HG02571 (cell line): ENCODE data around the gene DNAH1.

Experiments
- ATAC-seq: cut with Tn5 transposase; IDR thresholded peaks from one replicate; pipeline ENCODE4 v1.9.1; 2021; ENCODE audit warnings: mild to moderate bottlenecking, moderate library complexity; ENCODE audit not compliant: unreplicated experiment

The DNAH1 gene

DNA sequence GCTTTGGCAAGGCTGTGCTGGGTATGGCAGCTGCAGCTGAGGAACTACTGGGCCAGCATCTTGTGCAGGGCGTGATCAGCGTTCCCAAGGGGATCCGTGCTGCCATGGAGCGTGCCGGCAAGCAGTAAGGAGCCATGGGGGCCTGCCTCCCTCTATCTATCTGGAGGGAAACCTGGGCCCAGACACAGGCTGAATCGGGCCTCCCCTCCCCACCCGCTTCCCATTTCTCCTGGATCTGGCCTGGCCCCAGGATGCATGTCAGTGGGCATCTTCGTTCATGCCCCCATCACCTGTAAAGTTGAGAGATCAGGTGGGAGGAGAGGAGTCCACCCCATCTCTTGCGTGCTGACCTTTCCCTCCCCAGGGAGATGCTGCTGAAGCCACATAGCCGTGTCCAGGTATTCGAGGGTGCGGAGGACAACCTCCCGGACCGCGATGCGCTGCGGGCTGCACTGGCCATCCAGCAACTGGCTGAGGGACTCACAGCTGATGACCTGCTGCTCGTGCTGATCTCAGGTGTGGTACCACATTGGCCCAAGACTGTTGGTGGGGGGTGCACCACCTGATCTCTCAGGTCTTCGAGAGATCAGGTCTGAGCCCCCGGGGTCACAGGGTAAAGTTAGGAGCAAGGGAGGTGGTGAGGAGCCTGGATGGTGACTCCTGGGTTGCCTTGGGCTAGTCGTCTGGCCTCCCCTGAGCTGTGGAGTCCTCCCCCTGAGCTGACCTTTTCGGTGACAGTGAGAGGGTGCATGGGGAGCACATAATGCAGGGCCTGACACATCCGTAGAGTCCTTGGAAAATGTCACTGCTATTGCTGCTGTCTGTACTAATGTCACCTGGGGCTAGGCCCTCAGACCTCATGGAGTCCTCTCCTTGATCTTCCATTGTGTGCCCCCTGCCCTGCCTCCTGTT is 25.3 kb upstream of the DNAH1 start:
- no peak for ATAC-seq

DNA sequence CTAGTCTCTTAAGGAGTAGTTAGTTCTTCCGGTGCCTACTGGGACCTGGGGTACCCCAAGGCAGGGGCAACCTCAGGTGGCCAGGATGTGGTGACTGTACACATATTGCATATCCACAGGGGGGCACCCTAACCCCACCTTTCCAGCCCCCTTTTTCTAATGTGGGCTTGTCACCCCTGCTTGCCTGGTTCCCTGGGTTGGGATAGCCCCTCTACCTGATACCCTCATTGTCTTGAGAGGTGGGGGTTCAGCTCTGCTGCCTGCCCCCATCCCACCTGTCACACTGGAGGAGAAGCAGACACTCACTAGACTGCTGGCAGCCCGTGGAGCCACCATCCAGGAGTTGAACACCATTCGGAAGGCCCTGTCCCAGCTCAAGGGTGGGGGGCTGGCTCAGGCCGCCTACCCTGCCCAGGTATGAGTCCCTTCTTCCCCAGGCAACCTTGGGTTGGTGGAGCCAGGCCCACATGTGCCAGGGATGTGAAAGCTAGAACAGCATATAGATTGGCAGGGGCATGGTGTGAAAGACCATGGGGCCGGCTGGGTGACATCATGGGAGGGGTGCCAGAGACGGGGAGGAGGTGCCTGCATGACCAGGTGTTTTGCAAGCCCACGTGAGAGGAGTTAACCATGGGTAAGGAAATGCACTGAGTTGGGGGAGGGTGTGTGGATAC is 24.5 kb upstream of the DNAH1 start:
- no peak for ATAC-seq

DNA sequence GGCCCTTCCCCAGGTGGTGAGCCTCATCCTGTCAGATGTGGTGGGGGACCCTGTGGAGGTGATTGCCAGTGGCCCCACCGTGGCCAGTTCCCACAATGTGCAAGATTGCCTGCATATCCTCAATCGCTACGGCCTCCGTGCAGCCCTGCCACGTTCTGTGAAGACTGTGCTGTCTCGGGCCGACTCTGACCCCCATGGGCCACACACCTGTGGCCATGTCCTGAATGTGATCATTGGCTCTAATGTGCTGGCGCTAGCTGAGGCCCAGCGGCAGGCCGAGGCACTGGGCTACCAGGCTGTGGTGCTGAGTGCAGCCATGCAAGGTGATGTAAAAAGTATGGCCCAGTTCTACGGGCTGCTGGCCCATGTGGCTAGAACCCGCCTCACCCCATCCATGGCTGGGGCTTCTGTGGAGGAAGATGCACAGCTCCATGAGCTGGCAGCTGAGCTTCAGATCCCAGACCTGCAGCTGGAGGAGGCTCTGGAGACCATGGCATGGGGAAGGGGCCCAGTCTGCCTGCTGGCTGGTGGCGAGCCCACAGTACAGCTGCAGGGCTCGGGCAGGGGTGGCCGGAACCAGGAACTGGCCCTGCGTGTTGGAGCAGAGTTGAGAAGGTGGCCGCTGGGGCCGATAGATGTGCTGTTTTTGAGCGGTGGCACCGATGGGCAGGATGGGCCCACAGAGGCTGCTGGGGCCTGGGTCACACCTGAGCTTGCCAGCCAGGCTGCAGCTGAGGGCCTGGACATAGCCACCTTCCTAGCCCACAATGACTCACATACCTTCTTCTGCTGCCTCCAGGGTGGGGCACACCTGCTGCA is 23.7 kb upstream of the DNAH1 start:
- no peak for ATAC-seq

DNA sequence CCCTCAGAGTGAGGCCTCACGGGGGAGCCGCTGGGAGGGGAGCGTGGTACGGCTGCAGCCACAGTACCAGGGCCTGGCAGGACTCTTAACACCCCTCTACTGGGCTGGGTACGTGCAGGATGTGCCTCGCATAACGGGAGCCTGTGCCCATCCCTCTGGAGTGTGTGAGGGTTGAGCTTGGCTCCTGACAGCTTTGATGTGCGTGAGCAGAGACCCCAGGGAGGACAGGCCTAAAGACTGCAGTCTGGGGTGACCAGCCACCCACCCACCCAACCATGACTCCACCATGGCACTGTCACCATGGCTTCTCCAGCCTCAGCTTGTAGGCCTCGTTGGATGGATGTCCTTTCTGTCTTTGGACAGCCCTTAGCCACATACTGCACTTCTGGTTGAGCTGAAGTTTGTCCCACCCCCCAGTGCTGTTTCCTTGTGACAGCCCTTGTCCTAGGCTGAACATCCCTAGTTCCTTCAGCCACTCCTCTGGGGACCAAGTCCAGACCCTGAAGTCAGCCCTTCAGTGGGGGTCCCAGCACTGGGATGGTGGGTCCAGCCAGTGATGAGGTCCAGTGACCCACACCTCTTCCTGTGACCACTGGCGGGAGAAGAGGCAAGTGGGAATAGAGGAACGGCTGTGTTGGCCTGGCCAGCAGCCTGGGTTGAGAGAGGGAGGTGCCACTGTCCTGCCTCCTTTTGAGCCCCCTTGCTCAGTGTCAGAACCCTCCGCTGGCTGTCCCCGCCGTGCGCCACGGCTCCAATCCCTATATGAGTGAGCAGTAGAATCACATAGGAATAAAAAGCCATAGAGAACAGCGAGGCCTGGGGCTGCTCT is 22.4 kb upstream of the DNAH1 start:
- ATAC-seq, result no peak

DNA sequence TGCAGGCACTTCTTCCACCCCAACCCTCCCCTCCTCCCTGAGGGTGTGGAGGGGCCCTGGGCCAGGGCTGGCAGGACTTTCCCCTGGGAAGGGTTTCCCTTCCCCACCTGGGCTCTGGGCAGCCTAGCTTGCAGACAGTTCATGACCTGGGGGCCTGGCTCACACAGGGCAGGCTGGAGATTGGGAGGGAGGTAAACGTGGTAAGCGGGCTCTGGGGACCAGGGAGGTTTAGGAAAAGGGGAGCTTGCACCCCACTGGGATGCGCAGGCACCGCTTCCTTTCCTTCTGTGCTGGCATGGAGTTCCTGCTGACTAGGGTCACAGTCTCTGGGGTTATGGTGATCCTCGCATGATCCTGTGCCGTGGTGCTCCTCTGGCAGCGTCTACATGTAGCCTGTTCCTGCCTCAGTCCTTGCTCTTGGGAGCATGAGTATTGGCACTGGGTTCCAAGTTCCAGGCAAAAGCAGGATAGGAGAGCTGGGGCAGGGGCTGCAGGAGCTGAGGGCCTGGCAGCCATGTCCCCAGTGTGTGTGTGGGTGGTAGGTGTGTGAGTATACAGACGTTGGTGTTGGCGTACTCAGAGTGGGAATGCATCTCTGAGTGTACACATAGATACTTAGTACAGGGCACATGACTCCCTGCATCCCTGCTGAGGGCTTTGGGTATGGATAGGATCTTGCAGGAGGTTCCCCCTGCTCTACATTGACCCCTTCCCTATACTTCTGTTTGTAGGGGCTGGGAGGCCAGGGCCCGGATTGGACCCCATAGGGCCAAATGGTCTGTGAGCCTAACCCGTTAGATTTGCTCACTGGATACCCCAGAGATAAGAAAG is 21.6 kb upstream of the DNAH1 start:
- no peak for ATAC-seq

DNA sequence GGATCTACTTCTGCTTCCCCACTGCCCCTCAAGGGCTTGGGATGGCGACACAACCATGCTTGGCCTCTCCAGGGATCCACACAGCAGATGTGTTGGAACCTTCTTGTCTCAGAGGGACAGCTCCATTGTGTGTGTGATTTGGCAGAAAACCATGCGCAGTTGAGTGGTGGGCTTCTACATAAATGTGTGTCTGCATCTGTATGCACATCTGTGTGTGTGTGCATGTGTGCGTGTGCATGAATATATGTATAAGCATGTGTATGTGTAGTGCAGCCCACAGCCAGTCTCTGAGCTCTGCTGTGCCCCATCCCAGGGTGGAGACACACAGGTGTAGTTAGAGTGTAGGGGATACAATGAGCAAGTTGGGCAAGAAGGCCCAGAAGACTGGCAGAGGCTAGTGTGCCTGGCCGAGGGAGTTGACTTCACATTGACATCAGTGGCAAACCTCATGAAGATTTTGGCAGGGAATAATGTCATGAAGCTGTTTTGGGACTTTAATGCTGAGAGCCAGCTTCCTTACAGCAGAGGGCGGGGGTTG is 20.4 kb upstream of the DNAH1 start:
- no peak for ATAC-seq

DNA sequence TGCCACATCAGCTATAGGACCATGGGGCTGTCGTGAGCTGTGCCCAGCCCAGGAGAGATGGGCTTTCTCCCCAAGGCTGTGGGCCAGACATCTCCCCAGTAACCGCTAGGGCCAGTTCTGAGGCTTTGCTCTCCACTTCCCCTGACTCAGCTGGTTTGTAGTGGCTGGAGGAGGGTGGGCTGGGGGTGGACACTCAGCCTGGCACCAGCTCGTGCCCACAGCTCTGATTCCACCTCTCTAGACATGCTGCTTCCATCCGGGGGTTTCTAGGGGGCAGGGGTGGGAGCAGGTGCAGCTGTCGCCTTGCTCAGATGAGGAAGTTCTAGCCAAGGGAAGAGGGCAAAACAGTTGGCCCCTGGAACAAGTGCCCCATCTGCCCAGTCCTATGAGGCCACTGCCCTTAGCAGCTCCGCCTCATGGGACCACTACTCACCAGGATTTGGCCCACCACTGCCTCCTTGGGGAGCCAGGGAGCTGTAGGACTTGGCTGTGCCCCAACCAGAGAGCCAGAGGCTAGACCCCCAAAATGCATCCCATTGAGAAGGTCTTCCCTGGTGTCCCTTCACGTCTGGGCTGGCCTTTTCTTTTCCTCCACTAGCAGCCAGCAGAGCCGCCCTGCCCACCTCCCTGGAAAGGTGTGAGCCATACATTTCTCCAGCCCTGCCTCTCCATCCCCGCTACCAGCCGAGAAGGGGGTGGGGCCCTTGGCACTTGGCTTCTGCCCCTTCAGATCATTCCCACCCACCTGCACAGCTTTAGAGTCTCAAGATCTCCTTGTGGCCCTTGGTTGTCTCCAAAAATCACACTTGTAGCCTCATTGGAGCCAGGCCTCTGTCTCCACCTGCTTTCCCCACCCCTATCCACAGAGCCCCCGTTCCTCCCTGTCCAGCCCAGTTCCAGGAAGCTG is 18.6 kb upstream of the DNAH1 start:
- no peak for ATAC-seq

DNA sequence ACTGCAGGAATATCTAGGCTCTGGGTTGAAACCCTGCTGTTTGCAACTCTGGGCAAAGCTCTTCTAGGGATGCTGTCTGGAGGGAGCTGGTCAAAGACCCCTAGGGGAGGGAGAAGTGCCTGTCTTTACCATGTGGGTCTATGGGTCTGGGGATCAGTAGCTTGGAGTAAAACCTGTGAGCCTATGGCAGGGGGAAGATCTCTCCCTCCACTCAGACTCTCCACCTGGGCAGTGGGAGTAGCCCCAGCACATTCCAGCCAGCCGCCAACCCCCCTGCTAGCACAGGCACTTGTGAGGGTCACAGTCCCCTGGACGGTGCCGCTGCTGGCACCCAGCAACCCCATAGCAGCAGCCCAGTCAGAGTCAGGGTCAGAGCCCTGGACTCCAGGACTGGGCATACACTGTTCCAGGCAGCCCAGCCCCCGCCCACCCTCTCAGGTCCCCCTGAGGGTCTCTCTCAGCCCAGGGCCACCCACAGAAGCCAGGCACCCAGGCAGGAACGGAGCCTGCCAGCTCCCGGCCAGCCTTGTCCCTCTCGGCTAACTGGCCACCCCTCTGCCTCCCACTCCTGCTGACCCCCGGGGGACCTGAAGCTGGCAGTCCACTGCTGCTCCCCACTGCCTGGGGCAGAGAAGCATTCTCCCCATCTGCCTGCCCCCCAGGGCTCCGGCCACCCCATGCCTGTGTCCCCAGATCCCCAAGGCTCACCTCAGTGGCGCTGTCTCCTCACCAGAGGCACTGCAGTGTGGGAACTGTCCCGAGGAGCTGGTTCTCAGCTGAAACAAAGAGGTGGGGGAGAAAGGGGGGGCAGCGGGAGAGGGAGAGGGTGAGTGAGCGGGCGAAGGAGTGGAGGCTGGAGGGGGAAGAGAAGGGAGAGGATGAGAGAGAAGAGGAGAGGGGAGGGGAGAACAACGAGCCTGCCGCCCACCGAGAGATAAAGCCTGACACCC is 17.7 kb upstream of the DNAH1 start:
- ATAC-seq, result no peak

DNA sequence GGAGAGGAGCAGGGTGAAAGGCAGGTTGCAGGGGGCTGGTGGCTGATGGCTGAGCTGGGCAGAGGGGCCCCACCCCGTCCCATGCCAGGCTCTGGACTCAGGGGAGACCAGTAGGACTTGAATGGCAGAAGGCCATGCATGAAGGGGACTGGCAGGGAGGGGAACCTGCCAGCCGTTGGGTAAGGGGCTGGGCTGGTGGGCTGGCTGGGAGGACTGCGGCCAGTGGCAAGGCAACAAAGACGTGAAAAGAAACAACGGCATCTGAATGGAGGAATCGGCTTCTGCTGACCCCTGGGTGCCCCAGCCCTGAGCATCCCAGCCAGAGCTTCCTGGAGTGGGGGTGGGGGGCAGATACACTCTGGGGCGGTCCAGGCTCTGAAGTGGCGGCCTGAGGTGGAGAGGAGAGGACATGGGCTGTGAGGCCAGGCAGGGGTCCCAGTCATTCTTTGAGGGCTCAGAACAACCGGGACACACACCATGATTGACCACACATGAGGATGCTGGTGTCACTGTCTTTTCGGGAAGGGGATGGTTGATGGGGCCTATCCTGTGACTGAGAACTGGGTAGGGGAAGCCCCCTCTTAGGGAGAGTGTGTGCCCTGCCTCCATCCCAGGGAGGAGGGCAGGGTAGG is 16.8 kb upstream of the DNAH1 start:
- no peak for ATAC-seq

DNA sequence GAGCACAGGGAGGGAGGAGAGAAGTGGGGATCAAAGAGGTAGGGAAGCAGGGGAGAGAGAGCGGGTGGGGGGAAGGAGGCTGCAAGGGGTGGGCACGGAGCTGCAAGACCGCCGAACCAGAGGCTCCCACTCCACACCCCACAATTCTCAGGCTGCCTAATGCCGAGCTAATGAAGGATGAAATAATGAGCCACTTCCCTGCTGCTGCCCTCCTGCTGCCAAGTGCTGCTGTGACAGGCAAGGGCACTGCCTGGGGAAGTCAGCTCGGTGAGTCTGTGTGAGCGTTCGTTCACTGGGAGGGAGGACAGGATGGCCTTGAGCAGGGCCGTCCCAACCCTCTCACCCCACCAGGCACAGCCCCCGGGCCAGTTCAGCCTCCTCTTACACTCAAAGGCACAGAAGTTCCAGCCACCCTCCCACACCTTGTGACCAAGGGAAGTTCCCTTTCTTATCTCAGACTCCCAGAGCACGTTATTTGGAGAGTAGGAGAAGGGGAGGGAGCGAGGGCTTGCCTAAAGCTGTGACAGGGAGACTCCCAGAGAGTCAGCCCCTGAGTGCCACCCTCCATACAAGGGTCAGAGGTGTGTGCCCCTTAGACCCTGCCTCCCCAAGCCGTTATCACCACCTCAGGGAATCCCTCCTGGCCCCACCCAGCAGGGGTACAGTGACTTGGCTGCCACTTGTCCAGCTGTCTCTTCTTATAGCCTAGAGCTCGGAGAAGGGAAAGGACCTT is 16.1 kb upstream of the DNAH1 start:
- ATAC-seq, result no peak

DNA sequence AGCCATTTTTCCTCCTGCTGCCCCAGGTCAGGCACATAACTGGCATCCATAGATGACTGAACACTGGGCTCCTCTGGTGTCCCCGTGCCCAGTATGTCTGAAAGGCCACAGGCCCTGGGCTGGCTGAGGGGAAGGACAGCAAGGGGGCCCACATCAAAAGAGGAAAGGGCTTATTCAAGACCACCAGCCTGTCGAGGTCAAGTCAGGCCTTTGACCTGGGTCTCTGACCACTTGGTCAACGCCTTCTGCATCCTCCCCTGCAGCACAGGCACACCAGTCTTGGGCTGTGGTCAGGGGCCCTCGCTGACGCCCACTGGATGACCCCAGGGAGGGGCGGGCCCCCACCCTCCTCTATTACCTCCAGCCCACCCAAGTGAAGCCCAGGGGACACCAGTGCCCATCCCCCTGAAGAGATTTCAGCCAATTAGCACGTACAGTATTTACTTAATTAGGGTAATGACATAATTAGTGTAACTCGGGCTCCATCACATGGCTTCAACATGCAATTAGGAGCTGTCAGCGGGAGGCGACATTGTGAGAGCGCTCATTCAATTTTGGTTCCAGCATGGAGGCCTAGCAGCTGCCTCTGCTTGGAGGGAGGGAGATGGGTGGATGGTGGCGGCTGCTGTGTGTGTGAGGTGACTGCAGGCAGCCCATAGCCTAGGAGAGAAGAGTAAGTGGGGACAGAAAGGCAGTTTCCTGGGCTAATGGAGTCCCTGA is 13.5 kb upstream of the DNAH1 start:
- ATAC-seq, result no peak

DNA sequence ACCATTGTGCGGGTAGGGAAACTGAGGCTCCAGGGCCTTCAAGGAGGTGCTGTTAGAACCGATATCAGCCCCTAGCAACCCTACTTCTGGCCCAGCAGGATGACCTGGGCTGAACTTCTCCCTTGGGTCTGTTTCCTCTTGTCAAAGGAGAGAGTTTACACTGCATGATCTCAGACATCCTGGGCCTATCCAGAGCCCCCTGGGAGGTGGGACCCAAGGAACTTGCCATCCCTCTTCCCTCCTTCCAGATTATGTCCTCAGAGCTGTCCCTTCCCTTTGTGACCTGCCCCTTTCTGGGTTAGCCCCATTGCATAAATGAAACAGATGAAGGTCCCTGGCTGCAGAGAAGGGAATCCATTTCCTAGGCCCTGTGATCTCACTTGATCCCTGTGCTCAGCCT is 12.3 kb upstream of the DNAH1 start:
- ATAC-seq, result no peak

DNA sequence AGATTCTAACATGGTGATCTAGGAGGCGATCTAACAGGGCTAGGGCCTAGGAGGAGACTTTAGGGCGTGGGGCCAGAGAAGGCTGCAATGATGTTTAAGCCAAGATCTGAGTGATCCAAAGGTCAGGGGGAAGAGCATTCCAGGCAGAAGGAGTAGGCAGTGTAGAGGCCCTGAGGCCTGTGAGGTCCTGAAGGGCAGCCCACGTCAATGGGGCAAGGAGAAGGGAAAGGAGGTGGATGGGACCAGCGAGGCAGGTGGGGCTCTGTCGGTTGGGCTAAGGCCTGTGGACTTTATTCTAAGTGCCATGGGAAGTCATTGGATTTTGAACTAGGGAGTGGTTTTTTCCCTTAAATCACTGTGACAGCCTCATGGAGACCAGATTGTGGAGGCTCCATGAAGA is 10.2 kb upstream of the DNAH1 start:
- ATAC-seq, result no peak

DNA sequence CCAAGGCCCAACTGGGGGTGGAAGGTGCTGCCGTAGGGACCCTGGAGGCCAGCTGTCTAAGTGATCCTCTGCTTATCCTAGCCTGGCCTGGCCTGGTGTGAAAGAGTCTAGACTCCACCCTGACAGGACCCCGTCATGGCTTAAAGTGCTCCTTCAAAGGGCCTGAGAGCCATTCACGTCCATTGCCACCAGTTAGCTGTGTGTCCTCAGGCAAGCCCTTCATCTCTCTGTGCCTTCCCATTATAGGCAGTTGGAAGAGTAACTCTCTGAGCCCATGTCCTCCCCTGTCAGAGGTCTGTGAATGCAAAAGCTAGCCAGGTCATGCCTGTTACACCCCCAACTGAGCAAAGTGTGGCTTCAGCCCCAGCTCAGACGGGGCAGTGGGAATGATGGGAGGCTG is 9.1 kb upstream of the DNAH1 start:
- ATAC-seq, result no peak

DNA sequence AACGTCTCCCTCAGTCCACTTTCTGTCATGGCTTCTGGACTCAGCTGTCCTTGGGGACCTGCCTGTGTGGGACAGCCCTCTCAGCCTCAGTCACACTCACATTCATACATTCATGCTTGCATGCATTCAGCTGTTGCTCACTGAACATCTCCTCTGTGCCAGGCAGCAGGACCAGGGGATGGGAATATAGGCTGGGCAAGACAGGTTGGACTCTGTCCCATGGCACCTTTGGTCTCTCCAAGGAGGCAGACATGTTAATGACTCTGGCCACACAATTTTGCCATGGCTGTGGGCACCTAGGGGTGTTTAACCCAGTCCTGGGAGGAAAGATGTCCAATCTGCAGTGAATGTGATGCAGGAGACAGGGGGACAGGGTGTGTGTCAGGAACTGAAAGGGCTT is 7.8 kb upstream of the DNAH1 start:
- ATAC-seq, result no peak
